ENCODE measurements around the gene CLGN.
"Not testable (repeated sequence)": the region's sequence is repeated elsewhere in the genome, so short reads cannot be mapped to it uniquely, and the experiment has no call there.

The CLGN gene

GRCh38 chr4:140427106-140427918 is at the start of gene CLGN:
TSS of gene CLGN (minus strand) at chr4:140427648. CDS start at chr4:140413078, 14,570 bp downstream.
- peak; percentile 38 for DNase-seq (ENCODE audit: low read depth)

GRCh38 chr4:140472156-140472555 is 44.7 kb upstream of the CLGN start:
- no peak for DNase-seq (ENCODE audit: low read depth)

GRCh38 chr4:140469791-140470733 is 42.6 kb upstream of the CLGN start:
- no peak for DNase-seq (ENCODE audit: low read depth)

GRCh38 chr4:140466146-140466545 is 38.7 kb upstream of the CLGN start:
- DNase-seq (ENCODE audit: low read depth) = no peak

GRCh38 chr4:140463614-140464013 is 36.2 kb upstream of the CLGN start:
- DNase-seq (ENCODE audit: low read depth) = no peak

- no peak for DNase-seq (ENCODE audit: low read depth)
These were observed 35.7 kb upstream of the CLGN start for GRCh38 chr4:140463182-140463581.

GRCh38 chr4:140450352-140450751 is 22.9 kb upstream of the CLGN start:
- no peak for DNase-seq (ENCODE audit: low read depth)

GRCh38 chr4:140448830-140449229 is 21.4 kb upstream of the CLGN start:
- DNase-seq (ENCODE audit: low read depth) = no peak

GRCh38 chr4:140448162-140448561 is 20.7 kb upstream of the CLGN start:
- DNase-seq (ENCODE audit: low read depth) = no peak

GRCh38 chr4:140444347-140444746 is 16.9 kb upstream of the CLGN start:
- not testable (repeated sequence) for DNase-seq (ENCODE audit: low read depth)

- DNase-seq (ENCODE audit: low read depth) = no peak
These were observed 12.2 kb upstream of the CLGN start for GRCh38 chr4:140439644-140440142.

- no peak for DNase-seq (ENCODE audit: low read depth)
These were observed 547 bp upstream of the CLGN start for GRCh38 chr4:140427919-140428471.

- DNase-seq (ENCODE audit: low read depth) = no peak
These were observed 790 bp downstream of the CLGN start for GRCh38 chr4:140426610-140427105.

- peak; percentile 46 for DNase-seq (ENCODE audit: low read depth)
These were observed 4.3 kb downstream of the CLGN start for GRCh38 chr4:140423106-140423505.

GRCh38 chr4:140413130-140413969 is 14.1 kb downstream of the CLGN start:
- DNase-seq (ENCODE audit: low read depth) = not testable (repeated sequence)

- DNase-seq (ENCODE audit: low read depth) = no peak
These were observed 18.5 kb downstream of the CLGN start for GRCh38 chr4:140408974-140409373.

GRCh38 chr4:140406292-140406691 is 21.2 kb downstream of the CLGN start:
- no peak for DNase-seq (ENCODE audit: low read depth)

GRCh38 chr4:140400111-140400510 is 27.3 kb downstream of the CLGN start:
- no peak for DNase-seq (ENCODE audit: low read depth)

GRCh38 chr4:140395668-140396067 is 31.8 kb downstream of the CLGN start:
- no peak for DNase-seq (ENCODE audit: low read depth)

- DNase-seq (ENCODE audit: low read depth) = no peak
These were observed 39.4 kb downstream of the CLGN start for GRCh38 chr4:140388015-140388414.

- no peak for DNase-seq (ENCODE audit: low read depth)
These were observed 44.7 kb downstream of the CLGN start for GRCh38 chr4:140382732-140383131.
